Measurements from ENCODE around the gene MIGA1.

Gene MIGA1

DNA sequence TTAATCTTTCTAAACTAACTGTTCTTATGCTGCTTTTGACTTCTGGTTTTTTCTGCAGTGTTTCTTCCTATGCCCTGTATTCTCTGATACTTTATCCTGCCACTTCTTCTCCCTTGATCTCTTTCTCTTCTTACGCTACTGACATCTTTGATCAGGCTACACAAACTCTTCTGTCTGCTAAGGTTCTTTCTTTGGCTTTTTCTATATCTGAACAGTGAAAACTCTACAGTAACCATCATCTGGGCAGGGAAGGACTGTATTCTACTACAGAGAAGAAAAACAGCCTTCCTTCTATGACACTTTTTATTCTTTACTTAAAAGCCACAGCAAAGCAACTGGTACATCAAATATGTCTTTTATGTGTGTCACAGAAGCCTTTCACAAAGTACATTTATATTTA is 101.6 kb downstream of the MIGA1 start:
- no peak for DNase-seq
- no peaks in the 10 kb centered on the region for H3K27me3 ChIP-seq (replicated peaks in 2 of 5; ENCODE audit: control insufficient read depth in 4 of 5, insufficient read depth in 5 of 5, low read length in 4 of 5)
- no peaks in the 10 kb centered on the region for H3K4me1 ChIP-seq (ENCODE audit: control extremely low read depth in 1 of 4, control insufficient read depth in 4 of 4, insufficient read depth in 4 of 4, low read length in 3 of 4)
- H3K4me3 ChIP-seq (ENCODE audit: control insufficient read depth in 1 of 7, extremely low read depth in 1 of 7, insufficient read depth in 4 of 7, low read depth in 2 of 7, low read length in 6 of 7) = no peak overlapping the region
- ChIA-PET CTCF (no interaction called here), POLR2A (no interaction called here)
- 100% methylated on average over 1 of the region's 1 CpG for WGBS (ENCODE audit: insufficient coverage)
- no peak overlapping the region for H3K27ac ChIP-seq (ENCODE audit: insufficient read depth in 1 of 2, low read depth in 1 of 2, low read length in 2 of 2, poor library complexity in 1 of 2, severe bottlenecking in 2 of 2)
- H3K9me3 ChIP-seq (ENCODE audit: control extremely low read depth in 1 of 5, control insufficient read depth in 4 of 5, insufficient read depth in 2 of 5, low read depth in 1 of 5, low read length in 4 of 5) = no peaks in the 10 kb centered on the region
- peaks cover 0 to 2% (median 0%) of the 10 kb centered on the region in 4 experiments for H3K36me3 ChIP-seq (ENCODE audit: control insufficient read depth in 4 of 4, insufficient read depth in 4 of 4, low read length in 3 of 4)

DNA sequence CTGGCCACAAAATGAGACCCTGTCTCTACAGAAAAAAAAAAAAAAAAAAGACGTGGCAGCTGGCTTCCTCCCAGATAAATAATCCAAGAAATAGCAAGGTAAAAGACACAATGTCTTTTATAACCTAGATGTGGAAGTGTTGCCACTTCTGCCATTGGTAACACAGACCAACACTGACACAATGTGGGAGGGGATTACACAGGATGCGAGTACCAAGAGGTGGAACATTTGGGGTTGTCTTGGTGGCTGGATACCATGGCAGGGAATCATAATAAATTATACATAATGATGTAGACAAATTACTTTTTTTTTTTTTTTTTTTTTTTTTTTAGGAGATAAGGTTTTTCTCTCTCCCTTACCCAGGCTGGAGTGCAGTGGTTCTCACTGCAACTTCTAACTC is 103.0 kb downstream of the MIGA1 start:
- ChIA-PET POLR2A (no interaction called here), CTCF (interaction anchor here (0.8 kb wide), 1 partner anchor 26 kb away, joined by 3 read pairs; no protein-coding TSS in a partner anchor)
- WGBS (ENCODE audit: insufficient coverage) = no CpG with 5 or more reads among the region's 2 CpGs
- Histone ChIP-seq H3K4me3 (ENCODE audit: control insufficient read depth in 1 of 7, extremely low read depth in 1 of 7, insufficient read depth in 4 of 7, low read depth in 2 of 7, low read length in 6 of 7) (no peak overlapping the region), H3K9me3 (ENCODE audit: control extremely low read depth in 1 of 5, control insufficient read depth in 4 of 5, insufficient read depth in 2 of 5, low read depth in 1 of 5, low read length in 4 of 5) (no peaks in the 10 kb centered on the region), H3K27me3 (replicated peaks in 2 of 5; ENCODE audit: control insufficient read depth in 4 of 5, insufficient read depth in 5 of 5, low read length in 4 of 5) (no peaks in the 10 kb centered on the region), H3K36me3 (ENCODE audit: control insufficient read depth in 4 of 4, insufficient read depth in 4 of 4, low read length in 3 of 4) (peaks cover 0 to 2% (median 0%) of the 10 kb centered on the region in 4 experiments), H3K4me1 (ENCODE audit: control extremely low read depth in 1 of 4, control insufficient read depth in 4 of 4, insufficient read depth in 4 of 4, low read length in 3 of 4) (no peaks in the 10 kb centered on the region), H3K27ac (ENCODE audit: insufficient read depth in 1 of 2, low read depth in 1 of 2, low read length in 2 of 2, poor library complexity in 1 of 2, severe bottlenecking in 2 of 2) (no peak overlapping the region)
- peak in 2 of 3 donors; percentile 34 to 45 for DNase-seq

DNA sequence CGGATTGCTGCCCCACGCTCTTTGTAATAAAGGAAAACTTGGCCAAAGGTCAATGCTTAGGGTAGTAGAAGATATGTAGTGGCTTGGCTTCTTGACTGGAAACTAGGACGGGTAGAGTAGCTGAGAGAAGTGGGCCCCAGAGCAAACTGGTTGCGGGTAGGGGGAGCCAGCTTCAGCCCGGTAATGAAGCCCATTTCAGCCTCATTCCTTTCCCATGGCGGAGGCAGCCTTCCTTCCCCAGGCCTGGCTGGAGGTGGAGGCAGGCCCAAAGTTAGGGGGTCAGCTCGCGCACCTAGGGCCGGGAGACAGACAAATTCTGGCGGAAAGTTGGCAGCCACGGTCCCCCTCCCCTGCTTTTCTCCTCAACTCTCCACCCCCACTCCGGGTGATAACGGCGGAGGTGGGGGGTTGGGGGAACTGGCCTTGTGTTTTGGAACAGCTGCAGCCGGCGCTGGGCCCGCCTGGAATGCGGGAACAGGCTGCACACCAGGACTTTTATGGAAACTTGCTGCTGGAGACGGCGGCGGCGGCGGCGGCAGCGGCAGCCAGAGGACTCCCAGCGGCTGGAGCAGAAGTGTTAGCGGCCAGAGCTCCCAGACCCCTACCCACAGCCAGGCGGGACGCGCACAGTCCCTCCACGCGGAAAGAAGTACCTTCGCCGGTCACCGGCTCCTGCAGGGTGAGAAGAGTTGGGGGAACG is 108.8 kb downstream of the MIGA1 start, which contains the start of gene NEXN:
Gene NEXN, plus strand, starts transcription at position 544 of the 700 bp plus-strand sequence. CDS start 27,483 bp downstream, outside the sequence.
- H3K4me1 ChIP-seq (ENCODE audit: control extremely low read depth in 1 of 4, control insufficient read depth in 4 of 4, insufficient read depth in 4 of 4, low read length in 3 of 4) = peaks cover 0 to 15% (median 5%) of the 10 kb centered on the region in 4 experiments
- ChIA-PET CTCF (interaction anchor here (0.6 to 0.8 kb wide), 3 partner anchors 63 to 781 kb away, joined by 3 read pairs; partner anchors contain the start of gene IFI44), POLR2A (interaction anchor here (1.1 kb wide), 1 partner anchor 14 kb away, joined by 3 read pairs; no protein-coding TSS in a partner anchor)
- H3K4me3 ChIP-seq (ENCODE audit: control insufficient read depth in 1 of 7, extremely low read depth in 1 of 7, insufficient read depth in 4 of 7, low read depth in 2 of 7, low read length in 6 of 7) = peak within 1 kb of the TSS; percentile 41 to 90 (median 80)
- no peaks in the 10 kb centered on the region for H3K36me3 ChIP-seq (ENCODE audit: control insufficient read depth in 4 of 4, insufficient read depth in 4 of 4, low read length in 3 of 4)
- no peaks in the 10 kb centered on the region for H3K27me3 ChIP-seq (replicated peaks in 2 of 5; ENCODE audit: control insufficient read depth in 4 of 5, insufficient read depth in 5 of 5, low read length in 4 of 5)
- H3K9me3 ChIP-seq (ENCODE audit: control extremely low read depth in 1 of 5, control insufficient read depth in 4 of 5, insufficient read depth in 2 of 5, low read depth in 1 of 5, low read length in 4 of 5) = no peaks in the 10 kb centered on the region
- DNase-seq = peak; percentile 32 to 64 (median 53)
- WGBS (ENCODE audit: insufficient coverage) = 6% methylated on average over 18 of the region's 36 CpGs
- H3K27ac ChIP-seq (ENCODE audit: insufficient read depth in 1 of 2, low read depth in 1 of 2, low read length in 2 of 2, poor library complexity in 1 of 2, severe bottlenecking in 2 of 2) = no peak within 1 kb of the TSS

DNA sequence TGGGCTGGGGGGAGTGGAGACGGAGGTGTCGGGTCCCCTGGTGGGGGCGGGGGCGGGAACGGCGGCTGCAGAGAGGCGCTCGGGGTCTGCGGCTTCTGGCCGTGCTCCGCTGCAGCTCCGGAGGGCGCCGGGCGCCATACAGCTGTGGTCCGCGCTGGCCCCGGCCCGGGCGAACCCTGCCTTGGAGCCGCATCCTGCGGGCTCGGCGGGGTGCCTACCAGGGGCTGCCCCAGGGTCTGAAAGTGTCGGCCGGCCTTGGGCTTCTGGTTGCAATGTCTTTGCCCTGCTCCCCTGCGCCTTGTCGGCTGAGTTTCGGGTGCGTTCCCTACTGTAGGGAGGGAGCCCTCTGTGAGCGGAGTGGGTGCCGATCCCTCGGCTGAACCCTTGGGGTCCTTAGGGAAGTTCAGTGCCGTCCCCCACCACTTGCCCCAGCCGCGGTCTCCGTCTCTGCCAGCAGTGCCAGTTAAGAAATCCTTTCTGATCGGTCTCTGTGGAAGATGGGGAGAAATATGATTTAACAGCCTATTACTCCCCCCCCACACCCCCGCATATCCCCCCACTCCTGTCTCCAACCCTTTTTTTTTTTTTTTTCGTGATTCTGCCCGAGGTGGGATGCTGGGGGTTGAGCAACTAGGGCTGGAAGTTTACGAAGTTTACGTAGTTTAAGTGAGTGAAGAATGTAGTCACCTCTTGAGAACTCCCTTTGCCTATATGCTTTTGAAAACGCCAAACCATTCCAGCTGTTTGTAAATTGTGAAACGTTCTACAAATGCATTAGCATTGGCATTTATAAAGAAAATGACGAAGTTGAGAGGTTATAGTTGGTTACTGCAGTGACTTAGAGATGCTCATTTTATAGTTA is 109.6 kb downstream of the MIGA1 start:
- no peaks in the 10 kb centered on the region for H3K9me3 ChIP-seq (ENCODE audit: control extremely low read depth in 1 of 5, control insufficient read depth in 4 of 5, insufficient read depth in 2 of 5, low read depth in 1 of 5, low read length in 4 of 5)
- WGBS (ENCODE audit: insufficient coverage) = under 1% methylated on average over 32 of the region's 46 CpGs
- CTCF ChIA-PET = no interaction called here
- no peaks in the 10 kb centered on the region for H3K27me3 ChIP-seq (replicated peaks in 2 of 5; ENCODE audit: control insufficient read depth in 4 of 5, insufficient read depth in 5 of 5, low read length in 4 of 5)
- H3K36me3 ChIP-seq (ENCODE audit: control insufficient read depth in 4 of 4, insufficient read depth in 4 of 4, low read length in 3 of 4) = no peaks in the 10 kb centered on the region
- POLR2A ChIA-PET = interaction anchor here (1.1 kb wide), 1 partner anchor 14 kb away, joined by 3 read pairs; no protein-coding TSS in a partner anchor
- H3K4me1 ChIP-seq (ENCODE audit: control extremely low read depth in 1 of 4, control insufficient read depth in 4 of 4, insufficient read depth in 4 of 4, low read length in 3 of 4) = peaks cover 0 to 15% (median 5%) of the 10 kb centered on the region in 4 experiments
- peak; percentile 21 to 55 (median 52) for DNase-seq
- H3K4me3 ChIP-seq (ENCODE audit: control insufficient read depth in 1 of 7, extremely low read depth in 1 of 7, insufficient read depth in 4 of 7, low read depth in 2 of 7, low read length in 6 of 7) = peak overlapping the region; percentile 41 to 90 (median 80)
- no peak overlapping the region for H3K27ac ChIP-seq (ENCODE audit: insufficient read depth in 1 of 2, low read depth in 1 of 2, low read length in 2 of 2, poor library complexity in 1 of 2, severe bottlenecking in 2 of 2)

DNA sequence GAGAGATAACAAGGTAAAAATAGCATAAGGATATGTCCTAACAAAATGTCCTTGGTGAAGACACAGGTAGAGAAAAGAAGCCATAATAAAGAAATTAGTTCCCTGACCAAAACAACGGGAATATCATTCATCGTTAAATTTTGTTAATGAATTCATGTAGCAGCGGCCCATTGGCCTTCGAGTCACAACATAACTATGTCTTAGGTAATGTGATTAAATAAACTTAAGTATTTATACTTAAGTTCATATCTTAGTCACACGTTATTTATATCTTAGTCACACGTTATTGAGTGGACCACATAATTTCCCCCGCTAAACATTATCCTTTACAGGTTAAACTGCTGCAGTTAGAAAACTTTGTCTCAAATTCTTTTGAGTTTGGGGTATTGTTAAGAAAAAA is 110.2 kb downstream of the MIGA1 start:
- Histone ChIP-seq H3K4me3 (ENCODE audit: control insufficient read depth in 1 of 7, extremely low read depth in 1 of 7, insufficient read depth in 4 of 7, low read depth in 2 of 7, low read length in 6 of 7) (peak overlapping the region in 3 of 7 experiments; percentile 79 to 90 (median 80)), H3K36me3 (ENCODE audit: control insufficient read depth in 4 of 4, insufficient read depth in 4 of 4, low read length in 3 of 4) (no peaks in the 10 kb centered on the region), H3K27me3 (replicated peaks in 2 of 5; ENCODE audit: control insufficient read depth in 4 of 5, insufficient read depth in 5 of 5, low read length in 4 of 5) (no peaks in the 10 kb centered on the region), H3K4me1 (ENCODE audit: control extremely low read depth in 1 of 4, control insufficient read depth in 4 of 4, insufficient read depth in 4 of 4, low read length in 3 of 4) (peaks cover 0 to 15% (median 5%) of the 10 kb centered on the region in 4 experiments), H3K27ac (ENCODE audit: insufficient read depth in 1 of 2, low read depth in 1 of 2, low read length in 2 of 2, poor library complexity in 1 of 2, severe bottlenecking in 2 of 2) (no peak overlapping the region), H3K9me3 (ENCODE audit: control extremely low read depth in 1 of 5, control insufficient read depth in 4 of 5, insufficient read depth in 2 of 5, low read depth in 1 of 5, low read length in 4 of 5) (no peaks in the 10 kb centered on the region)
- DNase-seq = no peak
- ChIA-PET POLR2A (no interaction called here), CTCF (no interaction called here)
- WGBS (ENCODE audit: insufficient coverage) = no CpG with 5 or more reads among the region's 7 CpGs

DNA sequence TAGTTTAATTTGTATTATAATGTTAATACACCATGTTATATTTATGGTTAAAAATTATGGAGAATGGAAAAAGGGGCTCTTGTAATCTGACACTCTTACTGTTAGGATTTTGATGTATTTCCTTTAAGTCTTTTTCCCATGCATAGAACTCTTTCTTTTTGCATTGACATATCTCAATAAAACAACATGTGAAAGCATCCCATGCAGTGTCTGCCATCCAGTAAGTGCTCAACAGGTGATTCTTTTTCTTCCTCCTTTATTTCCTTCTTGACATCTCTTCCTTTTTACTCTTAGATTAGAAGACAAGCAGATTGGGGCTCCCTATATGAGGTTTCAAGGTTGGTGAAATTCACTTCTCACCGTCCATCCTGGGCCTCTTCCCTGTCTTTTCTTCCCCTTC is 111.8 kb downstream of the MIGA1 start:
- H3K9me3 ChIP-seq (ENCODE audit: control extremely low read depth in 1 of 5, control insufficient read depth in 4 of 5, insufficient read depth in 2 of 5, low read depth in 1 of 5, low read length in 4 of 5) = no peaks in the 10 kb centered on the region
- H3K36me3 ChIP-seq (ENCODE audit: control insufficient read depth in 4 of 4, insufficient read depth in 4 of 4, low read length in 3 of 4) = no peaks in the 10 kb centered on the region
- CTCF ChIA-PET = no interaction called here
- 100% methylated on average over 1 of the region's 1 CpG for WGBS (ENCODE audit: insufficient coverage)
- peaks cover 0 to 15% (median 5%) of the 10 kb centered on the region in 4 experiments for H3K4me1 ChIP-seq (ENCODE audit: control extremely low read depth in 1 of 4, control insufficient read depth in 4 of 4, insufficient read depth in 4 of 4, low read length in 3 of 4)
- H3K27me3 ChIP-seq (replicated peaks in 2 of 5; ENCODE audit: control insufficient read depth in 4 of 5, insufficient read depth in 5 of 5, low read length in 4 of 5) = no peaks in the 10 kb centered on the region
- no peak for DNase-seq
- POLR2A ChIA-PET = no interaction called here
- no peak overlapping the region for H3K27ac ChIP-seq (ENCODE audit: insufficient read depth in 1 of 2, low read depth in 1 of 2, low read length in 2 of 2, poor library complexity in 1 of 2, severe bottlenecking in 2 of 2)
- no peak overlapping the region for H3K4me3 ChIP-seq (ENCODE audit: control insufficient read depth in 1 of 7, extremely low read depth in 1 of 7, insufficient read depth in 4 of 7, low read depth in 2 of 7, low read length in 6 of 7)

Measured in common myeloid progenitor, CD34-positive (primary cell).